ENCODE data around the gene UBXN4. TPM values are rescaled to one million over a fixed set of nuclear protein-coding genes. Genes with fewer than 3 reads are reported as not detected.

The UBXN4 gene
- polyA plus RNA-seq, 2 of the 4 experiments (the other 2 are of a cell fraction) = 70.8 to 129 TPM

DNA sequence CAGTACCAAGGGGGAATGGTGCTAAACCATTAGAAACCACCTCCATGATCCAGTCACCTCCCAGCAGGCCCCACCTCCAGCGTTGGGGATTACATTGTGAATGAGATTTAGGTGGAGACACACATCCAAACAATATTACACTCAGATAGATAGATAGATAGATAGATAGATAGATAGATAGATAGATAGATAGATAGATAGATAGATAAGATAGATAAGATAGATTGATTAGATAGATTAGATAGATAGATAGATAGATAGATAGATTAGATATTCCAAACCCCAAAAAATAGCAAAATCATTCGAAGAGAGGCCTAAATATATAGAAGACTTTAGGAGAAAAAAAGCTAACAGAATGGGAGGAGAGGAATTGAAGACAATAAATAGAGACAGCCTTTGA, 42.8 kb upstream of the UBXN4 start:
- no peak for ATAC-seq
- POLR2A ChIA-PET = no interaction called here
- no peak overlapping the region for H3K4me2 ChIP-seq

DNA sequence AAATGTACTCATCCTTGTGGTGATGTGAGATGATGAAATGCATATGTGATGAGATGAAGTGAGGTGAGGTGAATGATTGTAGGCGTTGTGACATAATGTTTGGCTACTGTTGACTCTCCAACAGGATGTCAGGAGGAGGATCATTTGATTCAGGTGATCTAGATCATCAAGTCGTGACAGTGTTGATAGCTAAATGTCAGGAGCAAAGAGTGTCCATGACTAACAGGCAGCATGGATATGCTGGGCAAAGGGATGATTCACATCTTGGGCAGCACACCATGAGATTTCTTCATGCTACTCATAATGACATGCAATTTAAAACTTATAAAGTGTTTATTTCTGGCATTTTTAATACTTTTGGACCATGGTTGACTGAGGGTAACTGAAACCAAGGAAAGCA, 40.2 kb upstream of the UBXN4 start:
- POLR2A ChIA-PET = interaction anchor here (1.5 kb wide), 1 partner anchor 171 kb away, joined by 5 read pairs; the partner anchor contains the start of genes R3HDM1 and ZRANB3
- peak; percentile 7 for FAIRE-seq
- CTCF ChIA-PET = interaction anchor here (0.6 to 3.6 kb wide), 3 partner anchors 9 to 696 kb away, joined by 4 to 16 read pairs (median 4); no protein-coding TSS in a partner anchor
- DNase-seq (ENCODE audit: low read depth in 1 of 2, low spot score in 1 of 2) = no peak
- TF ChIP-seq ZNF302 (CRISPR knock-in tag; IDR thresholded peaks at IDR 0.05) (no peak), RCOR1 (IDR thresholded peaks at IDR 0.05; ENCODE audit: low read depth, low read length) (no peak), EHMT2 (IDR thresholded peaks at IDR 0.05; ENCODE audit: low read depth) (no peak), BHLHE40 (IDR thresholded peaks at IDR 0.05; ENCODE audit: low read depth, low read length) (no peak), FOXS1 (CRISPR knock-in tag; IDR thresholded peaks at IDR 0.05) (no peak), TP53 (CRISPR knock-in tag; IDR thresholded peaks at IDR 0.05) (no peak), HDAC2 (IDR thresholded peaks at IDR 0.05) (no peak), NFE2L2 (conservative IDR thresholded peaks at IDR 0.05; ENCODE audit: low read length) (no peak), FOSB (CRISPR knock-in tag; IDR thresholded peaks at IDR 0.05) (no peak), POLR2AphosphoS2 (conservative IDR thresholded peaks at IDR 0.05; ENCODE audit: low read length) (no peak), ESRRA (IDR thresholded peaks at IDR 0.05; ENCODE audit: borderline replicate concordance, low read length) (no peak), HEYL (CRISPR knock-in tag; IDR thresholded peaks at IDR 0.05) (no peak)
- TF ChIP-seq, protein P1, sequence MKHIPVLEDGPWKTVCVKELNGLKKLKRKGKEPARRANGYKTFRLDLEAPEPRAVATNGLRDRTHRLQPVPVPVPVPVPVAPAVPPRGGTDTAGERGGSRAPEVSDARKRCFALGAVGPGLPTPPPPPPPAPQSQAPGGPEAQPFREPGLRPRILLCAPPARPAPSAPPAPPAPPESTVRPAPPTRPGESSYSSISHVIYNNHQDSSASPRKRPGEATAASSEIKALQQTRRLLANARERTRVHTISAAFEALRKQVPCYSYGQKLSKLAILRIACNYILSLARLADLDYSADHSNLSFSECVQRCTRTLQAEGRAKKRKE (CRISPR knock-in tag; IDR thresholded peaks at IDR 0.05; ENCODE audit: low read depth) = no peak
- TF ChIP-seq, protein P2, sequence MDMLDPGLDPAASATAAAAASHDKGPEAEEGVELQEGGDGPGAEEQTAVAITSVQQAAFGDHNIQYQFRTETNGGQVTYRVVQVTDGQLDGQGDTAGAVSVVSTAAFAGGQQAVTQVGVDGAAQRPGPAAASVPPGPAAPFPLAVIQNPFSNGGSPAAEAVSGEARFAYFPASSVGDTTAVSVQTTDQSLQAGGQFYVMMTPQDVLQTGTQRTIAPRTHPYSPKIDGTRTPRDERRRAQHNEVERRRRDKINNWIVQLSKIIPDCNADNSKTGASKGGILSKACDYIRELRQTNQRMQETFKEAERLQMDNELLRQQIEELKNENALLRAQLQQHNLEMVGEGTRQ (IDR thresholded peaks at IDR 0.05) = no peak
- TF ChIP-seq, protein P3, sequence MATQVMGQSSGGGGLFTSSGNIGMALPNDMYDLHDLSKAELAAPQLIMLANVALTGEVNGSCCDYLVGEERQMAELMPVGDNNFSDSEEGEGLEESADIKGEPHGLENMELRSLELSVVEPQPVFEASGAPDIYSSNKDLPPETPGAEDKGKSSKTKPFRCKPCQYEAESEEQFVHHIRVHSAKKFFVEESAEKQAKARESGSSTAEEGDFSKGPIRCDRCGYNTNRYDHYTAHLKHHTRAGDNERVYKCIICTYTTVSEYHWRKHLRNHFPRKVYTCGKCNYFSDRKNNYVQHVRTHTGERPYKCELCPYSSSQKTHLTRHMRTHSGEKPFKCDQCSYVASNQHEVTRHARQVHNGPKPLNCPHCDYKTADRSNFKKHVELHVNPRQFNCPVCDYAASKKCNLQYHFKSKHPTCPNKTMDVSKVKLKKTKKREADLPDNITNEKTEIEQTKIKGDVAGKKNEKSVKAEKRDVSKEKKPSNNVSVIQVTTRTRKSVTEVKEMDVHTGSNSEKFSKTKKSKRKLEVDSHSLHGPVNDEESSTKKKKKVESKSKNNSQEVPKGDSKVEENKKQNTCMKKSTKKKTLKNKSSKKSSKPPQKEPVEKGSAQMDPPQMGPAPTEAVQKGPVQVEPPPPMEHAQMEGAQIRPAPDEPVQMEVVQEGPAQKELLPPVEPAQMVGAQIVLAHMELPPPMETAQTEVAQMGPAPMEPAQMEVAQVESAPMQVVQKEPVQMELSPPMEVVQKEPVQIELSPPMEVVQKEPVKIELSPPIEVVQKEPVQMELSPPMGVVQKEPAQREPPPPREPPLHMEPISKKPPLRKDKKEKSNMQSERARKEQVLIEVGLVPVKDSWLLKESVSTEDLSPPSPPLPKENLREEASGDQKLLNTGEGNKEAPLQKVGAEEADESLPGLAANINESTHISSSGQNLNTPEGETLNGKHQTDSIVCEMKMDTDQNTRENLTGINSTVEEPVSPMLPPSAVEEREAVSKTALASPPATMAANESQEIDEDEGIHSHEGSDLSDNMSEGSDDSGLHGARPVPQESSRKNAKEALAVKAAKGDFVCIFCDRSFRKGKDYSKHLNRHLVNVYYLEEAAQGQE (IDR thresholded peaks at IDR 0.05) = no peak
- TF ChIP-seq, protein P4, sequence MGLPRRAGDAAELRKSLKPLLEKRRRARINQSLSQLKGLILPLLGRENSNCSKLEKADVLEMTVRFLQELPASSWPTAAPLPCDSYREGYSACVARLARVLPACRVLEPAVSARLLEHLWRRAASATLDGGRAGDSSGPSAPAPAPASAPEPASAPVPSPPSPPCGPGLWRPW (IDR thresholded peaks at IDR 0.05) = no peak
- 55% methylated on average over 2 of the region's 2 CpGs for WGBS (ENCODE audit: missing lambda C conversion rate)
- Histone ChIP-seq H3K27ac (no peak overlapping the region), H3K4me3 (no peak overlapping the region), H3K9me3 (no peaks in the 10 kb centered on the region), H3K4me2 (no peak overlapping the region), H3K4me1 (no peaks in the 10 kb centered on the region)
- ATAC-seq = peak in 1 of 2 experiments; percentile 47; a peak in 3 of 6 replicates

More for the DNA sequence above, 42.8 kb upstream of the UBXN4 start:
- Histone ChIP-seq H3K9me3 (no peaks in the 10 kb centered on the region), H3K27ac (no peak overlapping the region), H3K4me3 (no peak overlapping the region), H3K4me1 (no peaks in the 10 kb centered on the region)
- CTCF ChIA-PET = no interaction called here
- TF ChIP-seq HOXB5 (CRISPR knock-in tag; IDR thresholded peaks at IDR 0.05) (no peak), HOXB13 (CRISPR knock-in tag; IDR thresholded peaks at IDR 0.05; ENCODE audit: low read depth) (no peak), FOXS1 (CRISPR knock-in tag; IDR thresholded peaks at IDR 0.05) (no peak), HOXA7 (CRISPR knock-in tag; IDR thresholded peaks at IDR 0.05) (no peak), ZC3H11A (IDR thresholded peaks at IDR 0.05) (no peak), FOSB (CRISPR knock-in tag; IDR thresholded peaks at IDR 0.05) (no peak), TFCP2L1 (CRISPR knock-in tag; IDR thresholded peaks at IDR 0.05) (no peak), JUNB (IDR thresholded peaks at IDR 0.05) (no peak), RCOR1 (IDR thresholded peaks at IDR 0.05; ENCODE audit: low read depth, low read length) (no peak), PHF8 (IDR thresholded peaks at IDR 0.05; ENCODE audit: borderline replicate concordance, low read depth) (no peak), CBX2 (IDR thresholded peaks at IDR 0.05; ENCODE audit: borderline replicate concordance, low read depth) (no peak), TP53 (CRISPR knock-in tag; IDR thresholded peaks at IDR 0.05) (no peak)
- TF ChIP-seq, protein P5, sequence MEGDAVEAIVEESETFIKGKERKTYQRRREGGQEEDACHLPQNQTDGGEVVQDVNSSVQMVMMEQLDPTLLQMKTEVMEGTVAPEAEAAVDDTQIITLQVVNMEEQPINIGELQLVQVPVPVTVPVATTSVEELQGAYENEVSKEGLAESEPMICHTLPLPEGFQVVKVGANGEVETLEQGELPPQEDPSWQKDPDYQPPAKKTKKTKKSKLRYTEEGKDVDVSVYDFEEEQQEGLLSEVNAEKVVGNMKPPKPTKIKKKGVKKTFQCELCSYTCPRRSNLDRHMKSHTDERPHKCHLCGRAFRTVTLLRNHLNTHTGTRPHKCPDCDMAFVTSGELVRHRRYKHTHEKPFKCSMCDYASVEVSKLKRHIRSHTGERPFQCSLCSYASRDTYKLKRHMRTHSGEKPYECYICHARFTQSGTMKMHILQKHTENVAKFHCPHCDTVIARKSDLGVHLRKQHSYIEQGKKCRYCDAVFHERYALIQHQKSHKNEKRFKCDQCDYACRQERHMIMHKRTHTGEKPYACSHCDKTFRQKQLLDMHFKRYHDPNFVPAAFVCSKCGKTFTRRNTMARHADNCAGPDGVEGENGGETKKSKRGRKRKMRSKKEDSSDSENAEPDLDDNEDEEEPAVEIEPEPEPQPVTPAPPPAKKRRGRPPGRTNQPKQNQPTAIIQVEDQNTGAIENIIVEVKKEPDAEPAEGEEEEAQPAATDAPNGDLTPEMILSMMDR (IDR thresholded peaks at IDR 0.05) = no peak
- TF ChIP-seq, protein P3 (IDR thresholded peaks at IDR 0.05) = no peak
- 93% methylated on average over 2 of the region's 2 CpGs for WGBS (ENCODE audit: missing lambda C conversion rate)
- no peak for DNase-seq (ENCODE audit: low read depth in 1 of 2, low spot score in 1 of 2)
- FAIRE-seq = no peak
